GM18498 (cell line): ENCODE measurements around the gene CHAC2.
"Not testable (repeated sequence)": the region's sequence is repeated elsewhere in the genome, so short reads cannot be mapped to it uniquely, and the experiment has no call there.

Experiments used
- ATAC-seq: cut with Tn5 transposase; IDR thresholded peaks from one replicate; pipeline ENCODE4 v1.9.1; 2021; ENCODE audit warnings: mild to moderate bottlenecking, moderate library complexity; ENCODE audit not compliant: unreplicated experiment

Gene CHAC2

GRCh38 chr2:53767405-53768241 lies at the start of gene CHAC2:
Gene CHAC2 (plus strand): TSS chr2:53767804. CDS start chr2:53767887, 83 bp downstream.
- ATAC-seq: peak; percentile 91

GRCh38 chr2:53720944-53721343 lies 46.7 kb upstream of the CHAC2 start:
- ATAC-seq: not testable (repeated sequence)

GRCh38 chr2:53724536-53724935 lies 43.1 kb upstream of the CHAC2 start:
- no peak for ATAC-seq

DNA sequence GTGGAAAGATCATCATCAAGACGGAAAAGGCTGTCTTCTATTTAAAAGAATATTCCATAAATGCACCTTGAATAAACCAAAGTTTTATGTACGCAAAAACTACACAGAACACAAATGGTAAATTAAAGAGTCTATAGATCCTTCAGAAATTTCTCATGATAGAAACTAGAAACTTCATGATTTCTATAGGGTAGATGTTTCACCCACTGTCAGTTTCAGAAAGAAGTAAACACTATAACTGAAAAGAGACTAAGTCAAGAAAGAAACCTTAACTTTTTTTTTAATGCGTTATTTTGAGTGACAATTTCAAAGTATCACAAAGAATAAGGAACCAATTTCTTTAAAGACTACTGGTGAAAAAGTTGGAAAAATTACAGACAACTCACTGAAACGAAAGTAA lies 41.9 kb upstream of the CHAC2 start:
- peak; percentile 51 for ATAC-seq

DNA sequence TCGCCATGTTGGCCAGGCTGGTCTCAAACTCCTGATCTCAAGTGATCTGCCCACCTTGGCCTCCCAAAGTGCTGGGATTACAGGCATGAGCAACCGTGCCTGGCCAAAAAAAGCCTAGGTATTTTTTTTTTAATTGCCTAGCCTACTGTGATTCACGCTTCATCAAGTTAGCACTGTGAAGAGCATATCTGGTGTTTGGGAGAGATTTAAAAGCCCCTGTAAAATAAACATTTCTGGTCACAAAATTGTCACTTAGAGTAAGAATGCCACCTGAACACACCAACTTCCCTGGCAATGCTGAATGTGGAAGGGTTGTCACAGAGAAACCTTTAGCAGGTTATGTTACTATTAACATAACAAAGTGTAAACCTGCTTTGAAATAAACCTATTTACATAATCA lies 39.7 kb upstream of the CHAC2 start:
- ATAC-seq: no peak

GRCh38 chr2:53729143-53729762 lies 38.4 kb upstream of the CHAC2 start:
- ATAC-seq: no peak

- ATAC-seq: no peak
These were observed 30.5 kb upstream of the CHAC2 start for GRCh38 chr2:53737091-53737490.

DNA sequence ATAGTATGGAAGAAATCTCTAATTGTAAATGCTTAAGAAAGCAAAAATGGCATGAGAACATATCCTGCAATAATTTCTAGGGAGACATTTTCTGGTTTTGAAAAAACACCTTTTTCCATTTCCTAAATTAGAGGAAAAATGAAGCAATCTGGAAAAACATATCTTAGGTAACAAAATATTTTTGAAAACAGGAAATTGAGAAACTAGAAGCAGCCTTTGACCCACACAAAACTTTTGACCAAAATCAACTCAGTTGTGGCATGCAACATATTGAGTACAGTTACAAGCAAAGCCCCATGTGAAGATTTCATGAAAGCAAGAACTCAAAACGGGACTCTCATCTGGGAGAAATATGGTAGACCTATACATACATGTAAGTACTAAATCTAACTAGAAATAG lies 28.6 kb upstream of the CHAC2 start:
- no peak for ATAC-seq

- ATAC-seq: no peak
These were observed 27.4 kb upstream of the CHAC2 start for GRCh38 chr2:53740170-53740569.

GRCh38 chr2:53744395-53745065 lies 23.1 kb upstream of the CHAC2 start:
- no peak for ATAC-seq

GRCh38 chr2:53750041-53750768 lies 17.4 kb upstream of the CHAC2 start:
- ATAC-seq: no peak

GRCh38 chr2:53751728-53752127 lies 15.9 kb upstream of the CHAC2 start:
- peak; percentile 81 for ATAC-seq

DNA sequence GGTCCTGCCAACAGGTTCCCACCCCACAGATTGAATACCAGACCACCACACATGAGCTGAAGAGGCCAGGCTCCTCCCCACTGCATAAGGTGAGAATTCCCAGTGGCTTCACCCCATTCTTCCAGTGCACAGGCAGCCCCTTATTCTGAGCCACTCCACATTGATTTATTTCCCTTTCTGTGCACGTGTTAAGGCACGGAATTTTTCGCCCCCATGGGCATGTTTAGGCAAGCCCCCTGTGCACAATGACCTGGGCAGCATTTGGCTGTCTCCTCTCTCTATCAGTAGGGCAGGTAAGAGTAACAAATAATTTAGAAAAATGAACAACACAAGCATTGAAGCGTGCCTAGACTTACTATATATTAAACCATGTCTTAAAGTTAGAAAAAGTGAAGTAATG lies 15.2 kb upstream of the CHAC2 start:
- no peak for ATAC-seq

- ATAC-seq: no peak
These were observed 14.6 kb upstream of the CHAC2 start for GRCh38 chr2:53753041-53753440.

GRCh38 chr2:53755121-53755520 lies 12.5 kb upstream of the CHAC2 start:
- no peak for ATAC-seq

DNA sequence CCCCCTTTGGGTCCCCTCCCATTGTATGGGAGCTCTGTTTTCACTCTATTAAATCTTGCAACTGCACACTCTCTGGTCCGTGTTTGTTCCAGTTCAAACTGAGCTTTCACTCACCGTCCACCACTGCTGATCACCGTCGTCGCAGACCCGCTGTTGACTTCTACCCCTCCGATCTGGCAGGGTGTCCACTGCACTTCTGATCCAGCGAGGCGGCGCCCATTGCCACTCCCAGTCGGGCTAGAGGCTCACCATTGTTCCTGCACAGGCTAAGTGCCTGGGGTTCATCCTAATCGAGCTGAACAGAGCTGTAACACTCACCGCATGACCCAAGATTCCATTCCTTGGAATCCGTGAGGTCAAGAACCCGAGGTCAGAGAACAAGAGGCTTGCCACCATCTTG lies 11.0 kb upstream of the CHAC2 start:
- ATAC-seq: no peak

- ATAC-seq: not testable (repeated sequence)
These were observed 10.4 kb upstream of the CHAC2 start for GRCh38 chr2:53757206-53757605.

DNA sequence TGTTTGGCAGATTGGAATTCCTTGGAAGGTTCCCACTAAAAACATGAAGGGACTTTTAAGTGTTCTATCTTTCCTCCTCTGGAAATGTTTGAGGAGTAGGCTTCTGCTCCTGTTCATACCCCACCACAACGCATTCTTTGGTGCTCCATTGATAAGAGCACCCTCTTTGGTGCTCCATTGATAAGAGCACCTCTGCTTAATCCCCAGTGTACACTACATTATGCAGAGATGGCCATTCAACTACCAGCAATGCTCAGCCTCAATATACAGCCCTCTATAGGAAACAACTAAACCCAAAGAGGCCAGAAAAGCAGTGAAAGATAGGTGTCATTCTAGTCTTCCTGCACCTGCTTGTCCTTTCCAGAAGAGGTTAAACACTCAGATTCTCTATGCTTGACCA lies 1.8 kb upstream of the CHAC2 start:
- ATAC-seq: no peak

- peak; percentile 59 for ATAC-seq
These were observed 588 bp downstream of the CHAC2 start for GRCh38 chr2:53768242-53768542.

DNA sequence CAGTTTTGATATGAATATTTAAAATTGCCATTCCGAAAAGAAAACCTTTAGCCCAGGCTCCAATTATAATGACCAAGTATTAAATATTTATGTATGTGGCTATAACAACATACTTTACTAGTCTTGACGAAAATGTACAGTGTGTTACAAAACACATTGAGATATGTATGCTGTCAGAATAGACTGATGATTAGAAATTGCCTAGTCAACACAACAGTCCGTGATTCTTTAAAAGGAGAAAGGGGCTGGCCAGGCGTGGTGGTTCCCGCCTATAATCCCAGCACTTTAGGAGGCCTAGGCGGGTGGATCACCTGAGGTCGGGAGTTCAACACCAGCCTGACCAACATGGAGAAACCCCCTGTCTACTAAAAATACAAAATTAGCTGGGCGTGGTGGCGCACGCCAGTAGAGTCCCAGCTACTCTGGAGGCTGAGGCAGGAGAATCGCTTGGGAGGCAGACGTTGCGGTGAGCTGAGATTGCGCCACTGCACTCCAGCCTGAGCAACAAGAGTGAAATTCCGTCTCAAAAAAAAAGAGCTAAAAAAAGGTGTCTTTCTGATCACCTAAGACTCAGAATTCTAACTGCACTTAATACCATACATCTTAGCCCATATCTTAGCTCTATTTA lies 1.8 kb downstream of the CHAC2 start:
- ATAC-seq: no peak

DNA sequence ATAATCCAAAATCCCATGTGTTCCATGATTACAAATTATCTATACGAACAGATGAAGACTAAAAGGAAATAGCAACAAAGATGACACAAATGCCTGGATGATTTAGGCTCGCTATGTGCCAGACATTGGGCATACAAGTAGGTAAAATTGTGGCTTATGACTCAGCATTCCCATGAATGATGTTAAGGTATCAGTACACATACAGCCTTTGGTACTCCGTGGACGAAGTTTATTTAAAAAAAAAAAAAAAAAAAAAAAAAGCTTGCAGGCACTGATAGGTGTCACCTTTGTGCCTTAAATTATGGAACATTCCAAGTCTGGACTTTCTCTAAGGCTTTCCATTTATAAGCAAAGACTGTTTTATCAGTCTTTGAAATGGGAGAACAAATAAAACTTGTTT lies 2.7 kb downstream of the CHAC2 start:
- no peak for ATAC-seq
